H1 (cell line): ENCODE results near the gene KTI12. TPM values are rescaled to one million over a fixed set of nuclear protein-coding genes. Genes with fewer than 3 reads are reported as not detected.

Source experiments
- CTCF ChIA-PET: fragments of 300-600 bp; sonication (Branson Sonifier 250); formaldehyde crosslinking; loops from one replicate; lab custom pipeline; 2021; ENCODE audit not compliant: partially characterized antibody; lab: Charles Lee
- POLR2A ChIA-PET: fragments of 300-600 bp; sonication (Branson Sonifier 250); formaldehyde crosslinking; loops from one replicate; lab custom pipeline; 2021; ENCODE audit warnings: inconsistent platforms; ENCODE audit not compliant: partially characterized antibody; lab: Charles Lee
- DNase-seq, 2 experiments: peaks; one replicate each; pipeline versions ENCODE4 v3.0.0 to v3.0.0-alpha.2; 2010 to 2022; ENCODE audit warnings: low spot score in 2 of 2, low read depth in 1 of 2, mixed read lengths in 1 of 2
- FAIRE-seq: peaks from 2 replicates; lab custom pipeline; 2011; peaks lifted over from hg19 to GRCh38; lab: Jason Lieb, UNC
- H2AFZ ChIP-seq: 2 replicates; pipeline ENCODE4 v1.8.1; 2012; ENCODE audit warnings: low read length, inconsistent platforms
- H2AK5ac ChIP-seq: 2 replicates; pipeline ENCODE4 v1.6.1; 2013; ENCODE audit warnings: low read depth, low read length
- H2BK120ac ChIP-seq: replicated peaks from 2 replicates; pipeline ENCODE3; 2013; ENCODE audit warnings: low read depth, low read length, inconsistent platforms
- H2BK12ac ChIP-seq: 2 replicates; pipeline ENCODE4 v1.6.1; 2013; ENCODE audit warnings: low read depth, low read length
- H2BK15ac ChIP-seq: 2 replicates; pipeline ENCODE4 v1.6.1; 2013; ENCODE audit warnings: low read length
- H2BK20ac ChIP-seq: 2 replicates; pipeline ENCODE4 v1.6.1; 2013; ENCODE audit warnings: low read length
- H2BK5ac ChIP-seq: 2 replicates; pipeline ENCODE4 v1.6.1; 2013; ENCODE audit warnings: low read depth, low read length
- H3K14ac ChIP-seq: 2 replicates; pipeline ENCODE4 v1.6.1; 2013; ENCODE audit warnings: inconsistent platforms; ENCODE audit not compliant: insufficient read length
- H3K18ac ChIP-seq: 2 replicates; pipeline ENCODE4 v1.6.1; 2013; ENCODE audit warnings: low read length; ENCODE audit errors: extremely low read depth
- H3K23ac ChIP-seq: 2 replicates; pipeline ENCODE4 v1.6.1; 2013; ENCODE audit warnings: inconsistent platforms; ENCODE audit not compliant: insufficient read length
- H3K23me2 ChIP-seq: 2 replicates; pipeline ENCODE4 v1.6.1; 2013; ENCODE audit warnings: low read depth, low read length
- H3K27ac ChIP-seq: 2 replicates; pipeline ENCODE4 v1.6.1; 2011; ENCODE audit warnings: low read depth, low read length, inconsistent platforms
- H3K27me3 ChIP-seq, 4 experiments: replicated peaks in 1 of 4; 1 replicate in 1 of 4; 2 replicates in 3 of 4; pipeline versions ENCODE4 v1.6.1 to v1.8.1; 2011 to 2013; ENCODE audit warnings: low read length in 3 of 4, mild to moderate bottlenecking in 3 of 4, inconsistent platforms in 2 of 4, mixed read lengths in 2 of 4, moderate library complexity in 1 of 4; ENCODE audit not compliant: control insufficient read depth in 3 of 4, insufficient read depth in 3 of 4; ENCODE audit errors: extremely low read depth in 1 of 4
- H3K36me3 ChIP-seq, 4 experiments: 2 replicates each; pipeline versions ENCODE4 v1.6.1 to v1.8.1; 2011 to 2013; ENCODE audit warnings: mild to moderate bottlenecking in 4 of 4, low read length in 3 of 4, moderate library complexity in 2 of 4, control low read depth in 1 of 4, inconsistent platforms in 1 of 4; ENCODE audit not compliant: insufficient read depth in 4 of 4, control insufficient read depth in 2 of 4
- H3K4ac ChIP-seq: replicated peaks from 2 replicates; pipeline ENCODE3; 2013; ENCODE audit warnings: low read length, low read depth, mixed read lengths, inconsistent platforms; ENCODE audit not compliant: insufficient read length
- H3K4me1 ChIP-seq, 4 experiments: replicated peaks in 1 of 4; 1 replicate in 1 of 4; 2 replicates in 3 of 4; pipeline versions ENCODE4 v1.6.1 to v1.8.1; 2011 to 2013; ENCODE audit warnings: low read length in 3 of 4, inconsistent platforms in 2 of 4, mixed read lengths in 1 of 4; ENCODE audit not compliant: insufficient read depth in 4 of 4, control insufficient read depth in 3 of 4
- H3K4me2 ChIP-seq, 2 experiments: 2 replicates each; pipeline versions ENCODE4 v1.6.1 to v1.8.1; 2011 to 2013; ENCODE audit warnings: low read depth in 2 of 2, low read length in 2 of 2, control low read depth in 1 of 2, inconsistent platforms in 1 of 2, mild to moderate bottlenecking in 1 of 2; ENCODE audit not compliant: insufficient read depth in 1 of 2
- H3K4me3 ChIP-seq, 4 experiments: fragments of 200-600, 300-600 bp in 1 of 4; sonication (generic), shearing (Covaris generic), sonication (Bioruptor Twin) in 1 of 4; 2 replicates each; pipeline versions ENCODE4 v1.5.1 to v1.8.1; 2011 to 2016; ENCODE audit warnings: low read length in 4 of 4, low read depth in 3 of 4, control low read depth in 2 of 4, inconsistent platforms in 2 of 4, mild to moderate bottlenecking in 2 of 4, mixed read lengths in 1 of 4, moderate library complexity in 1 of 4; ENCODE audit not compliant: insufficient read depth in 2 of 4; ENCODE audit errors: extremely low read depth in 1 of 4
- H3K56ac ChIP-seq: replicated peaks from 2 replicates; pipeline ENCODE3; 2013; ENCODE audit warnings: low read depth, mild to moderate bottlenecking, mixed read lengths, low read length, inconsistent platforms; ENCODE audit not compliant: insufficient read length
- H3K79me1 ChIP-seq: 2 replicates; pipeline ENCODE4 v1.6.1; 2013; ENCODE audit warnings: low read depth, low read length, control low read depth
- H3K79me2 ChIP-seq, 2 experiments: 2 replicates each; pipeline versions ENCODE4 v1.6.1 to v1.8.1; 2012 to 2013; ENCODE audit warnings: low read length in 2 of 2, mild to moderate bottlenecking in 2 of 2, inconsistent platforms in 1 of 2; ENCODE audit not compliant: insufficient read depth in 2 of 2, control insufficient read depth in 1 of 2
- H3K9ac ChIP-seq, 4 experiments: replicated peaks in 1 of 4; 1 replicate in 1 of 4; 2 replicates in 3 of 4; pipeline versions ENCODE4 v1.6.1 to v1.8.1; 2011 to 2013; ENCODE audit warnings: low read depth in 3 of 4, low read length in 3 of 4, control low read depth in 2 of 4, mild to moderate bottlenecking in 2 of 4, moderate library complexity in 2 of 4, inconsistent platforms in 1 of 4; ENCODE audit errors: extremely low read depth in 1 of 4
- H3K9me3 ChIP-seq, 2 experiments: 2 replicates each; pipeline versions ENCODE4 v1.6.1 to v1.8.1; 2012 to 2013; ENCODE audit warnings: mild to moderate bottlenecking in 2 of 2, moderate library complexity in 2 of 2, control low read depth in 1 of 2, inconsistent platforms in 1 of 2, low read depth in 1 of 2, low read length in 1 of 2, mixed read lengths in 1 of 2; ENCODE audit not compliant: insufficient read depth in 2 of 2
- H4K20me1 ChIP-seq, 2 experiments: replicated peaks in 1 of 2; 2 replicates each; pipeline versions ENCODE3 to v1.8.1; 2011 to 2013; ENCODE audit warnings: inconsistent platforms in 2 of 2, low read length in 2 of 2, mild to moderate bottlenecking in 1 of 2; ENCODE audit not compliant: insufficient read depth in 2 of 2, control insufficient read depth in 1 of 2
- H4K5ac ChIP-seq: 2 replicates; pipeline ENCODE4 v1.6.1; 2013; ENCODE audit warnings: low read length, low read depth, mixed read lengths, inconsistent platforms; ENCODE audit not compliant: insufficient read length
- H4K8ac ChIP-seq: 2 replicates; pipeline ENCODE4 v1.8.0; 2013; ENCODE audit warnings: mild to moderate bottlenecking, moderate library complexity, low read length, inconsistent platforms; ENCODE audit not compliant: insufficient read depth; ENCODE audit errors: extremely low read depth
- H4K91ac ChIP-seq: replicated peaks from 2 replicates; pipeline ENCODE3; 2013; ENCODE audit warnings: low read length, mixed read lengths, inconsistent platforms; ENCODE audit not compliant: insufficient read length
- GTF2F1 ChIP-seq: IDR thresholded peaks from 2 replicates; pipeline ENCODE4 v1.6.1; 2012; ENCODE audit warnings: low read depth, low read length, improper control_type of control experiment, borderline replicate concordance
- SAP30 ChIP-seq: fragments of 300-600 bp; sonication (generic); IDR thresholded peaks from 2 replicates; pipeline ENCODE4 v1.7.1; 2012; ENCODE audit warnings: low read length, moderate library complexity, mild to moderate bottlenecking, inconsistent platforms; ENCODE audit not compliant: insufficient read depth, insufficient replicate concordance
- WGBS, 2 experiments: shearing (Covaris generic) in 1 of 2; methylation state at CpG; one replicate each; pipeline versions ENCODE4 v1.1.6 to v1.1.7; 2013 to 2015; ENCODE audit warnings: low lambda C conversion rate in 2 of 2, mixed read lengths in 2 of 2, inconsistent platforms in 1 of 2, low coverage in 1 of 2, missing lambda C conversion rate in 1 of 2; ENCODE audit not compliant: insufficient replicate concordance in 2 of 2, insufficient coverage in 1 of 2, insufficient read length in 1 of 2; ENCODE audit errors: extremely low coverage in 1 of 2, missing lambda C conversion rate in 1 of 2; 5-methylcytosine and 5-hydroxymethylcytosine counted together
- polyA plus RNA-seq, 7 experiments: library from polyadenylated mRNA; depleted of rRNA in 3 of 7; stranded (reverse) in 5 of 7; unstranded in 2 of 7; fragments of >200 nt in 5 of 7; fragments of 200-250 nt in 2 of 7; gene quantifications; 1 replicate in 5 of 7; 2 replicates in 1 of 7; 4 replicates in 1 of 7; pipeline versions ENCODE4 v1.2.1 to v1.2.3, GENCODE V29; 2011 to 2013; ENCODE audit warnings: missing spikeins in 2 of 7, mixed read lengths in 2 of 7
- total RNA-seq: library from RNA; stranded (reverse); fragmentation: NEBNext Ultra II Directional; extraction: Animal tissue kit (Norgen Biotek cat#: 25700); gene quantifications from 2 replicates; pipeline ENCODE4 v1.2.1, GENCODE V29; 2021
- TF ChIP-seq, protein P1 (sequence below): IDR thresholded peaks from 2 replicates; pipeline ENCODE4 v1.6.1; 2011; ENCODE audit warnings: low read length, improper control_type of control experiment
- TF ChIP-seq, protein P2 (sequence below): IDR thresholded peaks from 2 replicates; pipeline ENCODE4 v1.6.1; 2011; ENCODE audit warnings: low read depth, mild to moderate bottlenecking, low read length; ENCODE audit not compliant: insufficient read depth

The KTI12 gene
- total and polyA plus RNA-seq, 2 of the 8 experiments (the other 6 are each of a cell fraction or from before 2014, with no cell fraction given) = 7.5 to 16.2 TPM

DNA sequence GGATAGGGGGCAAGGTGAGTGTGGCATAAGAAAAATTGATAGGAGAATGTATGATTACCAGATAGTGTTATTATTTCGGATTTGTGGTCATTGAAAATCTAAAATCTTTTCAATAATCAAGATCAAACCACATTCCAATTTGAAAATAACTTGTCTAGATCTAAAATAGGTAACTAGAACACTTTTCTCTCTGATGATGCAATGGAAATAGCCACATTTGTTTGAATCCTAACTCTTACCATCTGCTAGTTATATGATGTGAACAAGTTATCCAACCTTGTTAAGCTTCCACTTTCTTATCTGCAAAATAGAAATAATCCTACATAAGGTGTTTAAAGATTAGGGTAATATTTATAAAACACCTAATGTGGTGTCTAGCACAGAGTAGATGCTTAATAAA is 26.3 kb upstream of the KTI12 start:
- Histone ChIP-seq H3K36me3 (peaks cover 14 to 45% (median 34%) of the 10 kb centered on the region in 4 experiments), H3K4me3 (no peak overlapping the region), H3K79me2 (peaks cover 10 to 66% of the 10 kb centered on the region in 2 experiments), H3K27ac (no peak overlapping the region), H3K9me3 (no peaks in the 10 kb centered on the region), H2AFZ (no peak overlapping the region), H2BK12ac (no peak overlapping the region), H3K9ac (no peak overlapping the region), H4K8ac (no peak overlapping the region), H2BK15ac (no peak overlapping the region), H3K4ac (no peak overlapping the region), H3K23me2 (peaks cover 3% of the 10 kb centered on the region; the same call in 1 of the 2 replicates), H4K91ac (no peak overlapping the region), H3K27me3 (no peaks in the 10 kb centered on the region), H3K14ac (no peak overlapping the region), H2BK5ac (no peak overlapping the region), H3K4me2 (no peak overlapping the region), H3K56ac (no peak overlapping the region), H3K4me1 (peaks cover 0 to 7% (median 2%) of the 10 kb centered on the region in 4 experiments; a peak in 3 of 7 replicates), H2AK5ac (no peak overlapping the region), H2BK20ac (no peak overlapping the region), H3K79me1 (no peaks in the 10 kb centered on the region; the same call in none of the 2 replicates), H3K18ac (no peak overlapping the region), H3K23ac (no peak overlapping the region), H4K20me1 (peaks cover 0 to 7% of the 10 kb centered on the region in 2 experiments), H4K5ac (no peak overlapping the region), H2BK120ac (no peak overlapping the region)
- ChIA-PET CTCF (interaction anchor here (0.6 to 1.7 kb wide), 3 partner anchors 11 to 245 kb away, joined by 3 to 6 read pairs (median 3); no protein-coding TSS in a partner anchor), POLR2A (interaction anchor here (0.7 to 3.2 kb wide), 5 partner anchors 10 to 27 kb away, joined by 3 to 22 read pairs (median 6); partner anchors contain the start of gene KTI12)
- DNase-seq (no peak), FAIRE-seq (no peak)
- TF ChIP-seq, protein P1, sequence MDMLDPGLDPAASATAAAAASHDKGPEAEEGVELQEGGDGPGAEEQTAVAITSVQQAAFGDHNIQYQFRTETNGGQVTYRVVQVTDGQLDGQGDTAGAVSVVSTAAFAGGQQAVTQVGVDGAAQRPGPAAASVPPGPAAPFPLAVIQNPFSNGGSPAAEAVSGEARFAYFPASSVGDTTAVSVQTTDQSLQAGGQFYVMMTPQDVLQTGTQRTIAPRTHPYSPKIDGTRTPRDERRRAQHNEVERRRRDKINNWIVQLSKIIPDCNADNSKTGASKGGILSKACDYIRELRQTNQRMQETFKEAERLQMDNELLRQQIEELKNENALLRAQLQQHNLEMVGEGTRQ = no peak
- TF ChIP-seq SAP30 (no peak), GTF2F1 (no peak)
- TF ChIP-seq, protein P2, sequence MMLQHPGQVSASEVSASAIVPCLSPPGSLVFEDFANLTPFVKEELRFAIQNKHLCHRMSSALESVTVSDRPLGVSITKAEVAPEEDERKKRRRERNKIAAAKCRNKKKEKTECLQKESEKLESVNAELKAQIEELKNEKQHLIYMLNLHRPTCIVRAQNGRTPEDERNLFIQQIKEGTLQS = no peak
- WGBS, 2 experiments = 92% methylated on average over 1 of the region's 1 CpG; no CpG with 5 or more reads in 1 of the 2 experiments
